NCI-H1048 (cell line): ENCODE results near the gene PPP1R12C.
"Not testable (repeated sequence)": the region's sequence is repeated elsewhere in the genome, so short reads cannot be mapped to it uniquely, and the experiment has no call there.

Source experiments
- DNase-seq: peaks from one replicate; lab custom pipeline; 2025; lab: John Stamatoyannopoulos, UW

The PPP1R12C gene

DNA sequence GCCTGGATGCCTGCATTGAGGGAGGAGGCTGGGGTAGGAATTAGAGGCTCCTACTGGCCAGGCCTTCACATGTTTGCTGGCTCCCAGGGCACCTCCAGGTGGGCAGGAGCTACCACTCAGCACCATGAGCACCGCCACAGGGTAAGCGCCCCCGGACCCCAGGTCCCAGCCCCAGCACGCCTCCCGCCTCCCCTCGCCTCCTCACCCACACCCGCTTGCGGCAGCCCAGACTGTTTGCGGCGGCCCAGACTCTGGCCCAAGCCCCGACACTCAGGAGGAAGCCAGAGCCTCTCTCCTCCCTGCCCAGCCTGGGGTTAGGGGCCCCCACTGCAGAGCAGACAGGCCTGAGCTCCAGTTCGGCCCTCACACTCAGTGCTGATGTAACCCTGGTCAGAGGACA lies 41.1 kb downstream of the PPP1R12C start:
- DNase-seq, result no peak

DNA sequence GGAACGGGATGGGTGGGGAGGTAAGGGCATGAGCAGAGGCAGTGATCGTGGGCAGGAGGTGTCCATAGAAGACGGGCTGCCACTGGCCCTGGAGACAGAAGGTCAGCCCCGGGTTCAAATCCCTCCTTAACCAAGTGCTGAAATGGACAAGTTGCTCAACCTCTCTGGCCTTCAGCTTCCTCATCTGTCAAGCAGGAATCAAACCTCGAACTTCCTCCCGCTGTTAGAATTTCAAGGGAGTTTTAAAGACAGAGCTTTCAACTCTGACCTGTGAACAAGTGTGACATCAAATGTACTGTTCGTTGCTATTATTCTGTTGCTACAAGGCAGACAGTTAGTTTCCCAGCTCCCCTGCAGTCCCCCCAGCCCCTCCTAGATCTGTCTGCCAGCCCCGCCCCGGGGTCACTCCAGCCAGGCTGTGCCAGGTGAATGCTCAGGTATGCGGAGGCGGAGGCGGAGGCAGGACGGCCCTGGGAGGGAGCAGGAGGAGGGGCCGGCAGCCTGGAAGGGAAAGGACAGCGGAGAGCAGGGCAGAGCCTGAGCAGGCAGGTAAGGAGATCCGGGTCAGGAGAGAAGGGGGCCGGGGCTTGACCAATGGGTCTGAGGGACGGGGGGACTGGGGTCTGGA lies 42.0 kb downstream of the PPP1R12C start, which contains the start of gene EPS8L1:
EPS8L1 (plus strand) TSS at position 499 of the 628 bp plus-strand sequence. CDS start 576 bp downstream, outside the sequence.
- DNase-seq, result no peak

DNA sequence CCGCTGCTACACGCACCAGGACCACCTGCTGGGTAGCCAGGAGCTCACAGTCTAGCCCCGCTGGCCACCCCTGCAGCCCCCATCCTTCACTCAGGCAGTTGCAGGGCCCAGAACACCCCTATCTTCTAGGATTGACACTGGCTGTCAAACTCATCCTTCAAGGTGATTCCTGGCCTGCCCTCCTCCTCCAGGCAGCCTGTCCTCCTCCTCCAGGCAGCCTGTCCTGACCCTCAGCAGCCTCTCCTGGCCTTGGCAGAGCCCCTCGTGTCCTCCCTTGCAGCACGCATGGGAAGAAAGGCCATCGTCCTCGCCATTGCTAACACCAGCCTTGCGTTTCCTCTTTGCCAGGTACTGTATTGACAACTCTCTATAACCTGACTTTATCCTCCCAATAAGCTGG lies 45.5 kb downstream of the PPP1R12C start:
- DNase-seq, result no peak

- DNase-seq, result no peak
These were observed 46.3 kb downstream of the PPP1R12C start for GRCh38 chr19:55071129-55071502.

DNA sequence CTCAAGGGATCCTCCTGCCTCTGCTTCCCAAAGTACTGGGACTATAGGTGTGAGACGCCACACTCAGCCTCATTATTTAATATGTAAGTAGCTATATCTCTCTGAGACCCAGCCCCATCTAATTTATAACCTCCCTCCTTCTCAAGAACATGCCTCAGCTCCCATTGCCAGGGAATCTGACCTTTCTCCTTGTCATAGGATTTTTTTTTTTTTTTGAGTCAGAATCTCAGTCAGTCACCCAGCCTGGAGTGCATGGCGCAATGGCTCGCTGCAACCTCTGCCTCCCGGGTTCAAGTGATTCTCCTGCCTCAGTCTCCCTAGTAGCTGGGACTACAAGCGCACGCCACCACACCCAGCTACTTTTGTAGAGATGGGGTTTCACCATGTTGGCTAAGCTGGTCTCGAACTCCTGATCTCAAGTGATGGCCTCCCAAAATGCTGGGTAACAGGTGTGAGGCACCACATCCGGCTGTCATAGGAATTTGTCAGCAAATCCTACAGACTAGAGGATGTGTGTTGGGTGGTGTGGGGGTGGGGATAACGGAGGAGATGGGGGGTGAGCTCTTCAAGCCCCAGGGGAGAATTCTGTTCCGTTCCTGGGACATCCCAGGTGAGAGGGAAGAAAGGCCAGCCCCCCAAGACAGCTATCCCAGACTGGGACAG lies 46.8 kb downstream of the PPP1R12C start:
- DNase-seq, result no peak

- DNase-seq, result no peak
These were observed 47.6 kb downstream of the PPP1R12C start for GRCh38 chr19:55069865-55070197.

GRCh38 chr19:55068950-55069864 lies 48.2 kb downstream of the PPP1R12C start:
- DNase-seq, result no peak

GRCh38 chr19:55067869-55068268 lies 49.6 kb downstream of the PPP1R12C start:
- DNase-seq, result no peak

- DNase-seq, result no peak
These were observed 51.2 kb downstream of the PPP1R12C start for GRCh38 chr19:55066107-55066709.

DNA sequence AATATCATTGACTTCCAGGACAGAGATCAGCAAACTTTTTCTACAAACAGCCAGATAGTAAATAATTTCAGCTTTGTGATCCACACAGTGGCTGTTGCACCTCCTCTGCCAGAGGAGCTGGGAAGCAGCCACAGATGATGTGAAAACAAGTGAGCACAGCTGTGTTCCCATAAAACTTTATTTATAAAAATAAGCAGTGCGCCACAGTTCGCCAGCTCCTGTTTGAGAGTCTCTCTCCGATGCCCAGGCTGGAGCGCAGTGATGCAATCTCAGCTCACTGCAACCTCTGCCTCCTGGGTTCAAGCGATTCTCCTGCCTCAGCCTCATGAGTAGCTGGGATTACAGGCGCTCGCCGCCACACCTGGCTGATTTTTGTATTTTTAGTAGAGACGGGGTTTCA lies 51.9 kb downstream of the PPP1R12C start:
- DNase-seq, result not testable (repeated sequence)

- DNase-seq, result no peak
These were observed 54.0 kb downstream of the PPP1R12C start for GRCh38 chr19:55063492-55063843.

DNA sequence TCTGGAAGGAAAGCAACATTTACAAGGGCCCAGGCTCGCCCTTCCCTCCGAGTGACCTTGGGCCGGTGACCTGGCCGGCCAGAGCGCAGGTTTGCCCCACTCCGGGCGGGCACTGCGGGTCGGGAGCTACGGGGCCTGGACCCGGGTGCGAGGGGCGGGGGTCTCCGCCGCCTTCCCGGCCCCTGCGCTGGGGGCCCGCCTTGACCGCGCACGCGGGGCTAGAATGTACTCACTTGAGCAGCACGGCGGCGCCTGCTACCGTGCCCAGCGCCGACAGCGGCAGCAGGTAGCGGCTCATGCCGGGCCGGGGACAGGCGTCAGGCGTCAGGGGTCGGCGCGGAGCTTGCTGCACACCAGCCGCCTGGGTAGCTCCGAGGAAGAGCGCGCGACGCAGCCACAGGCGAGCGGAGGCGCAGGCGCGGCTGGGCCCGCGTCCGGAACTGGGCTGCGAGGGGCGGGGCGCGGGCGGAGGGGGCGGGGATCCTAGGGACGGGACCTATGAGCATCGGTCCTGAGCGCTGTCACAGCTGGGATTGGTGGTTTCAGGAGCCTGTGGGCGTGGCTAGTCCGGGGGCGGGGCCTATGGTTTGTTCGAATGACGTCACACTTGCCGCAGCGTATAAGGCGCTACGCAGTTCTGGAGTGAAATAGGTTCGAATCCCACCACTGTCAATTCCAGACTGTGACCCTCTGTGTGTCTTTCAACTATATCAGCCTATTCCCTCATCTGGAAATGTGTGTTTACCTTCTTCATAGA lies 54.5 kb downstream of the PPP1R12C start, which contains the start of gene RDH13:
RDH13 (minus strand) TSS at position 414 of the 757 bp plus-strand sequence; CDS start at position 298, 116 bp downstream.
- peak; percentile 89 for DNase-seq

- DNase-seq, result not testable (repeated sequence)
These were observed 57.1 kb downstream of the PPP1R12C start for GRCh38 chr19:55060287-55060686.

- no peak for DNase-seq
These were observed 58.4 kb downstream of the PPP1R12C start for GRCh38 chr19:55058781-55059610.

DNA sequence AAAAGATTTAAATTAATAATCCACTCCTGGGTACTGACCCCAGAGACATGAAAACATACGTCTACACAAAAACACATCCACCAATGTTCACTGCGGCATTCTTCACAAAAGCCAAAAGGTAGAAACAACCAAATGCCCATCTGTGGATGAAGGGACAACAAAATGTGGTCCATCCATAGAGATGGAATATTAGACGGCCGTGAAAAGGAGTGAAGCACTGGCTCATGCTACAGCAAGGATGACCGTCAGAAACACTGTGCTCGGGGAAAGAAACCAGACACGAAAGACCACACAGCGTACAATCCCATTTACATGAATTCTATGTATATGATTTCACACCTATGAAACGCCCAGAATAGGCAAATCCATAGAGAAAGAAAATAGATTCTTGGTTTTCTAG lies 60.6 kb downstream of the PPP1R12C start:
- DNase-seq, result no peak

- no peak for DNase-seq
These were observed 63.7 kb downstream of the PPP1R12C start for GRCh38 chr19:55053735-55054134.

GRCh38 chr19:55050749-55051532 lies 66.5 kb downstream of the PPP1R12C start:
- no peak for DNase-seq

- no peak for DNase-seq
These were observed 69.0 kb downstream of the PPP1R12C start for GRCh38 chr19:55048446-55048845.

- no peak for DNase-seq
These were observed 69.5 kb downstream of the PPP1R12C start for GRCh38 chr19:55047951-55048350.
